PC-9 (cell line): ENCODE data around the gene PCDHB7.
"Not testable (repeated sequence)": the region's sequence is repeated elsewhere in the genome, so short reads cannot be mapped to it uniquely, and the experiment has no call there.

Experiments used
- EZH2 ChIP-seq: fragments of 200-600 bp; sonication (generic); IDR thresholded peaks from 2 replicates; pipeline ENCODE4 v1.8.0; 2017; ENCODE audit warnings: antibody characterized with exemption, low read depth
- TF ChIP-seq, protein P1 (sequence below): fragments of 200-600 bp; sonication (generic); conservative IDR thresholded peaks from 2 replicates; pipeline ENCODE4 v1.6.1; 2017; ENCODE audit warnings: mixed run types, antibody characterized with exemption, mild to moderate bottlenecking, moderate library complexity

DNA sequence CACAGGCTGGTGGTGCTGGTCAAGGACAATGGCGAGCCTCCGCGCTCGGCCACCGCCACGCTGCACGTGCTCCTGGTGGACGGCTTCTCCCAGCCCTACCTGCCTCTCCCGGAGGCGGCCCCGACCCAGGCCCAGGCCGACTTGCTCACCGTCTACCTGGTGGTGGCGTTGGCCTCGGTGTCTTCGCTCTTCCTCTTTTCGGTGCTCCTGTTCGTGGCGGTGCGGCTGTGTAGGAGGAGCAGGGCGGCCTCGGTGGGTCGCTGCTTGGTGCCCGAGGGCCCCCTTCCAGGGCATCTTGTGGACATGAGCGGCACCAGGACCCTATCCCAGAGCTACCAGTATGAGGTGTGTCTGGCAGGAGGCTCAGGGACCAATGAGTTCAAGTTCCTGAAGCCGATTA, 43.6 kb downstream of the PCDHB7 start:
- TF ChIP-seq, protein P1, sequence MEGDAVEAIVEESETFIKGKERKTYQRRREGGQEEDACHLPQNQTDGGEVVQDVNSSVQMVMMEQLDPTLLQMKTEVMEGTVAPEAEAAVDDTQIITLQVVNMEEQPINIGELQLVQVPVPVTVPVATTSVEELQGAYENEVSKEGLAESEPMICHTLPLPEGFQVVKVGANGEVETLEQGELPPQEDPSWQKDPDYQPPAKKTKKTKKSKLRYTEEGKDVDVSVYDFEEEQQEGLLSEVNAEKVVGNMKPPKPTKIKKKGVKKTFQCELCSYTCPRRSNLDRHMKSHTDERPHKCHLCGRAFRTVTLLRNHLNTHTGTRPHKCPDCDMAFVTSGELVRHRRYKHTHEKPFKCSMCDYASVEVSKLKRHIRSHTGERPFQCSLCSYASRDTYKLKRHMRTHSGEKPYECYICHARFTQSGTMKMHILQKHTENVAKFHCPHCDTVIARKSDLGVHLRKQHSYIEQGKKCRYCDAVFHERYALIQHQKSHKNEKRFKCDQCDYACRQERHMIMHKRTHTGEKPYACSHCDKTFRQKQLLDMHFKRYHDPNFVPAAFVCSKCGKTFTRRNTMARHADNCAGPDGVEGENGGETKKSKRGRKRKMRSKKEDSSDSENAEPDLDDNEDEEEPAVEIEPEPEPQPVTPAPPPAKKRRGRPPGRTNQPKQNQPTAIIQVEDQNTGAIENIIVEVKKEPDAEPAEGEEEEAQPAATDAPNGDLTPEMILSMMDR, result not testable (repeated sequence)
- not testable (repeated sequence) for TF ChIP-seq EZH2
